GM23338 (cell line): ENCODE measurements around the gene GRID2.

Source experiments
- CREB1 ChIP-seq: fragments of 250-450 bp; sonication (Bioruptor Pico); IDR thresholded peaks from 2 replicates; pipeline ENCODE4 v1.5.0; 2020; ENCODE audit warnings: low read depth, mild to moderate bottlenecking, moderate library complexity
- CTCF ChIP-seq, 2 experiments: fragments of 200-600 bp in 1 of 2; sonication (generic) in 1 of 2; conservative IDR thresholded peaks; 2 replicates each; pipeline versions ENCODE4 v1.5.1 to v1.6.1; 2016 to 2017; ENCODE audit warnings: antibody characterized with exemption in 2 of 2, low read depth in 2 of 2, mild to moderate bottlenecking in 2 of 2, moderate library complexity in 1 of 2
- EZH2 ChIP-seq: fragments of 200-600 bp; sonication (generic); IDR thresholded peaks from one replicate; pipeline ENCODE4 v1.8.0; 2017; ENCODE audit warnings: antibody characterized with exemption, mild to moderate bottlenecking, low read depth; ENCODE audit not compliant: unreplicated experiment
- EZH2phosphoT487 ChIP-seq: fragments of 200-600 bp; sonication (generic); IDR thresholded peaks from one replicate; pipeline ENCODE4 v1.8.1; 2018; ENCODE audit warnings: antibody characterized with exemption; ENCODE audit not compliant: unreplicated experiment
- STAT1 ChIP-seq: IDR thresholded peaks from one replicate; pipeline ENCODE4 v1.6.1; 2016; ENCODE audit warnings: antibody characterized with exemption; ENCODE audit not compliant: unreplicated experiment

GRCh38 chr4:92387459-92388069 lies 83.8 kb downstream of the GRID2 start:
- TF ChIP-seq CTCF (conservative IDR thresholded peaks at IDR 0.05; ENCODE audit: low read depth in 2 of 2): peak; percentile 70 to 86
- no peak for TF ChIP-seq EZH2
- no peak for TF ChIP-seq EZH2phosphoT487
- TF ChIP-seq STAT1: no peak
- TF ChIP-seq CREB1 (CRISPR knock-in tag): no peak
